HPDE6-E6E7 (cell line): ENCODE data around the gene C6orf132.
"Not testable (repeated sequence)": the region's sequence is repeated elsewhere in the genome, so short reads cannot be mapped to it uniquely, and the experiment has no call there.

Experiments
- DNase-seq: peaks from one replicate; pipeline ENCODE4 v3.0.0; 2011; ENCODE audit warnings: missing footprints; ENCODE audit errors: extremely low spot score

C6orf132 gene

GRCh38 chr6:42142118-42142835, at the start of gene C6orf132:
Gene C6orf132 (minus strand): TSS chr6:42142620. CDS start chr6:42142444, 176 bp downstream.
- peak; percentile 77 for DNase-seq

GRCh38 chr6:42190554-42191183, 48.2 kb upstream of the C6orf132 start:
- no peak for DNase-seq

- DNase-seq: no peak
Observed at GRCh38 chr6:42188406-42188805, 46.0 kb upstream of the C6orf132 start.

- no peak for DNase-seq
Observed at GRCh38 chr6:42185597-42185996, 43.2 kb upstream of the C6orf132 start.

GRCh38 chr6:42184475-42184874, 42.1 kb upstream of the C6orf132 start:
- no peak for DNase-seq

- DNase-seq: no peak
Observed at GRCh38 chr6:42182101-42182500, 39.7 kb upstream of the C6orf132 start.

- DNase-seq: no peak
Observed at GRCh38 chr6:42179945-42180313, 37.5 kb upstream of the C6orf132 start.

GRCh38 chr6:42179261-42179944, 37.0 kb upstream of the C6orf132 start:
- no peak for DNase-seq

GRCh38 chr6:42177514-42178364, 35.3 kb upstream of the C6orf132 start:
- no peak for DNase-seq

- no peak for DNase-seq
Observed at GRCh38 chr6:42176981-42177380, 34.6 kb upstream of the C6orf132 start.

- no peak for DNase-seq
Observed at GRCh38 chr6:42175860-42176259, 33.4 kb upstream of the C6orf132 start.

GRCh38 chr6:42173101-42173500, 30.7 kb upstream of the C6orf132 start, which contains the start of gene GUCA1A:
Gene GUCA1A (plus strand): TSS chr6:42173364. CDS start chr6:42173614, 250 bp downstream.
- DNase-seq: no peak

GRCh38 chr6:42171813-42172581, 29.6 kb upstream of the C6orf132 start:
- DNase-seq: no peak

GRCh38 chr6:42169780-42170179, 27.4 kb upstream of the C6orf132 start:
- not testable (repeated sequence) for DNase-seq

- no peak for DNase-seq
Observed at GRCh38 chr6:42168650-42169049, 26.2 kb upstream of the C6orf132 start.

- peak; percentile 87 for DNase-seq
Observed at GRCh38 chr6:42166444-42167141, 24.2 kb upstream of the C6orf132 start.

GRCh38 chr6:42165016-42165415, 22.6 kb upstream of the C6orf132 start:
- no peak for DNase-seq

- no peak for DNase-seq
Observed at GRCh38 chr6:42163981-42164380, 21.6 kb upstream of the C6orf132 start.

GRCh38 chr6:42162812-42163211, 20.4 kb upstream of the C6orf132 start:
- no peak for DNase-seq

GRCh38 chr6:42162384-42162783, 20.0 kb upstream of the C6orf132 start:
- no peak for DNase-seq
